Activated CD4-positive, CD25-positive, alpha-beta regulatory T cell (primary cell): ENCODE results near the gene SNCB.
A peak's percentile ranks its signal among the peaks of the same experiment; 100 is the strongest.

Experiments used
- DNase-seq, 4 experiments: peaks; one replicate each; lab custom pipeline; 2025; lab: John Stamatoyannopoulos, UW

SNCB gene

GRCh38 chr5:176660860-176661641 lies 30.7 kb upstream of the SNCB start:
- peak; percentile 65 to 71 (median 66) for DNase-seq

- no peak for DNase-seq
These were observed 30.2 kb upstream of the SNCB start for GRCh38 chr5:176660530-176660859.

- DNase-seq = no peak
These were observed 29.6 kb upstream of the SNCB start for GRCh38 chr5:176659860-176660461.

GRCh38 chr5:176659512-176659839 lies 29.1 kb upstream of the SNCB start:
- no peak for DNase-seq

GRCh38 chr5:176658817-176659511 lies 28.6 kb upstream of the SNCB start:
- no peak for DNase-seq

GRCh38 chr5:176658007-176658599 lies 27.8 kb upstream of the SNCB start:
- peak; percentile 23 to 44 (median 36) for DNase-seq

- DNase-seq = no peak
These were observed 26.2 kb upstream of the SNCB start for GRCh38 chr5:176656467-176656990.

- DNase-seq = no peak
These were observed 24.5 kb upstream of the SNCB start for GRCh38 chr5:176654856-176655255.

GRCh38 chr5:176653401-176654385 lies 23.4 kb upstream of the SNCB start:
- DNase-seq = peak in 2 of 4 experiments; percentile 46 to 54

- DNase-seq = no peak
These were observed 21.8 kb upstream of the SNCB start for GRCh38 chr5:176652136-176652535.

- no peak for DNase-seq
These were observed 21.2 kb upstream of the SNCB start for GRCh38 chr5:176651472-176651980.

- no peak for DNase-seq
These were observed 20.1 kb upstream of the SNCB start for GRCh38 chr5:176650354-176650884.

GRCh38 chr5:176648474-176649194 lies 18.3 kb upstream of the SNCB start:
- DNase-seq = no peak

GRCh38 chr5:176647843-176648473 lies 17.6 kb upstream of the SNCB start:
- DNase-seq = no peak

GRCh38 chr5:176647030-176647842 lies 16.9 kb upstream of the SNCB start, which contains the start of gene TSPAN17:
TSS of gene TSPAN17 (plus strand) at chr5:176647484. CDS start at chr5:176647616, 132 bp downstream.
- peak; percentile 95 to 99 (median 98) for DNase-seq

GRCh38 chr5:176646707-176647029 lies 16.3 kb upstream of the SNCB start:
- DNase-seq = no peak

- no peak for DNase-seq
These were observed 15.8 kb upstream of the SNCB start for GRCh38 chr5:176646049-176646706.
